Breast epithelium (tissue), 3 donors: ENCODE results near the gene TCF7L1.
A peak's percentile ranks its signal among the peaks of the same experiment; 100 is the strongest.

ENCODE experiments used
- POLR2AphosphoS5 ChIP-seq, 3 donors: sonication (generic); formaldehyde crosslinking; IDR thresholded peaks; one replicate each; pipeline ENCODE4 v1.6.1; 2017; ENCODE audit warnings: antibody characterized with exemption in 3 of 3
- TF ChIP-seq, protein P1 (sequence below), 3 donors: fragments of 450-650 bp; IDR thresholded peaks; one replicate each; pipeline ENCODE4 v1.5.1; 2016 to 2017; ENCODE audit warnings: antibody characterized with exemption in 3 of 3, mild to moderate bottlenecking in 3 of 3, moderate library complexity in 3 of 3

DNA sequence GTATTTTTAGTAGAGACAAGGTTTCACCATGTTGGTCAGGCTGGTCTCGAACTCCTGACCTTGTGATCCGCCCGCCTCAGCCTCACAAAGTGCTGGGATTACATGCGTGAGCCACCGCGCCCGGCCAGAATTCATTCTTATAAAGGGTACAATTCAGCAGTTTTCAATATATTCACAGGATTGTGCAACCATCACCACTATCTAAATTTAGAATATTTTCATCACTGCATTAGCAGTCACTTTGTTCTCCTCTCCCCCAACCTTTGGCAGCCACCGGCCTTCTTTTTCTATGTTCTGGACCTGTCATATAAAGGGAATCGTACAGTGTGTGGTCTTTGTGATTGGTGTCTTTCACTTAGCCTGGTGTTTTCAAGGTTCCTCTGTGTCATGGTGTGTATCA, 40.7 kb downstream of the TCF7L1 start:
- TF ChIP-seq POLR2AphosphoS5 (IDR thresholded peaks at IDR 0.05), result peak in 1 of 3 donors; percentile 17
- TF ChIP-seq, protein P1, sequence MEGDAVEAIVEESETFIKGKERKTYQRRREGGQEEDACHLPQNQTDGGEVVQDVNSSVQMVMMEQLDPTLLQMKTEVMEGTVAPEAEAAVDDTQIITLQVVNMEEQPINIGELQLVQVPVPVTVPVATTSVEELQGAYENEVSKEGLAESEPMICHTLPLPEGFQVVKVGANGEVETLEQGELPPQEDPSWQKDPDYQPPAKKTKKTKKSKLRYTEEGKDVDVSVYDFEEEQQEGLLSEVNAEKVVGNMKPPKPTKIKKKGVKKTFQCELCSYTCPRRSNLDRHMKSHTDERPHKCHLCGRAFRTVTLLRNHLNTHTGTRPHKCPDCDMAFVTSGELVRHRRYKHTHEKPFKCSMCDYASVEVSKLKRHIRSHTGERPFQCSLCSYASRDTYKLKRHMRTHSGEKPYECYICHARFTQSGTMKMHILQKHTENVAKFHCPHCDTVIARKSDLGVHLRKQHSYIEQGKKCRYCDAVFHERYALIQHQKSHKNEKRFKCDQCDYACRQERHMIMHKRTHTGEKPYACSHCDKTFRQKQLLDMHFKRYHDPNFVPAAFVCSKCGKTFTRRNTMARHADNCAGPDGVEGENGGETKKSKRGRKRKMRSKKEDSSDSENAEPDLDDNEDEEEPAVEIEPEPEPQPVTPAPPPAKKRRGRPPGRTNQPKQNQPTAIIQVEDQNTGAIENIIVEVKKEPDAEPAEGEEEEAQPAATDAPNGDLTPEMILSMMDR (IDR thresholded peaks at IDR 0.05), result no peak
